NCI-H748 (cell line): ENCODE data around the gene PKP2.

Experiments used
- DNase-seq: peaks from one replicate; lab custom pipeline; 2025; ENCODE audit not compliant: unreplicated experiment; lab: John Stamatoyannopoulos, UW

PKP2 gene

DNA sequence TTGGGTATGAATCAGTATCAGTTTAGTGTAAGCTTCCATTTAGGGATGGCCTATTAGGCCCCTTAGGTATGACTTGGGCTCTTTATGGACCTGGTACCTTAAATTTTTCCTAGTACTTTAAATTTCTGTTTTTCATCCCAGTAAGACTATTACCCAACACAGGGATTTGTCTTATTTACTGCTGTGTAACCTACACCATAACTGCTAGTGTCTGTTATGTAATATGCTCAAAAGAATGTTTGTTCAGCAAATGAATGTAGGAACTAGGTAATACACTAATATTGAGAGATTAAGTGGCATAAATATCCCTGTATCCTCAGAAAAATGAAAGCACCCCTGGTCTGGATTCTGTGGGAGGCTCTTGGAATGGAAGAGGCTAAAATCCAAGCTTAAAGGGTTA is 77.2 kb downstream of the PKP2 start:
- DNase-seq: no peak

DNA sequence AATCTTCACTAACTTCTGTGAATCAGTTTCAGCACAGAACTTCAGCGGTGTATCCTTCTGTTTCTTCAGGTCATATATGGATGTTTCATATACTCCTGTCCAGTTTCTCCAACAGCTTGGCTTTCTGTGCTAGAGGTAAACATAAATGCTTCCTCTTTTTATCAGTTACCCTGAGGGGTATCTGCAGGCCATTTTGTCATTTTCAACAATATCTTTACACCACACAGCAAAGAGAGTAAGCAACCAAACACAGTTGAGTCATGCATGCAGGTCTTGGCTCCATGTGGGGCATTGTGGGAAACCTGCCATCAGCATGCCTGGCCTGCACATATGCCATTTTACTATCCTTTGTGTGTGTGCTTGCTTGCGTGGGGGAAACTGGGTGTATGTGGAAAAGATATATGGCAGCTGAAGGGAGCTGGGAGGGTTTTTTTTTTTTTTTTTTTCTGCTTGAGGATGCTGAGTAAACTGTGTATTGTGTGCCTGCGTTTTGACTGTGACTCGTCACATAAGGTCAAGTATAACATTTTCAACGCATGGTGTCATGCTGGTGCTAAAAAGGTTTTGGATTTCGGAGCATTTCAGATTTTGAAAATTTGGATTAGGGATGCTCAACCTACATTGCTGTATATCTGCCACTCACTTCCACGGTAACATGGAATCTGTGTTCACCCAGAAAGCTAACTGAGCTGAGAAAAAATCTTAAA is 84.7 kb downstream of the PKP2 start:
- DNase-seq: no peak

- DNase-seq: no peak
Observed at GRCh38 chr12:32809846-32810245, 86.7 kb downstream of the PKP2 start.

DNA sequence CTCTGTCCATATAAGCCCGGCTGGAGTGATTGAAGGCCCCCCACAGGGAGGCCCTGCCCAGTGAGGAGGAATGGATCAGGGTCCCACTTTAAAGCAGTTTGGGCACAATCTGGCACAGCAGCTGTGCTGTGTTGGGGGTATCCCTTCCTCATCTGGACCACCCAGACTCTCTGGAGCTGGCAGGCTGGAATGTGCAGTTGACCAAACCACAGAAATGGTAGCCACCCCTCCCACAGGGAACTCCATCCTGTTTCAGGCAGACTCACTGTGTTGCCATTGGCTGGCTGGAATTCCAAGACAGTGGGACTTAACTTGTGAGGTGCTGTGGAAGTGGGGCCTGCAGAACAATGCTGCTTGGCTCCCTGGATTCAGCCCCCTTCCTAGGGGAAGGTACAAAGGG is 87.4 kb downstream of the PKP2 start:
- DNase-seq: no peak

GRCh38 chr12:32804301-32804700 is 92.3 kb downstream of the PKP2 start:
- no peak for DNase-seq

GRCh38 chr12:32801269-32801980 is 95.2 kb downstream of the PKP2 start:
- DNase-seq: no peak

DNA sequence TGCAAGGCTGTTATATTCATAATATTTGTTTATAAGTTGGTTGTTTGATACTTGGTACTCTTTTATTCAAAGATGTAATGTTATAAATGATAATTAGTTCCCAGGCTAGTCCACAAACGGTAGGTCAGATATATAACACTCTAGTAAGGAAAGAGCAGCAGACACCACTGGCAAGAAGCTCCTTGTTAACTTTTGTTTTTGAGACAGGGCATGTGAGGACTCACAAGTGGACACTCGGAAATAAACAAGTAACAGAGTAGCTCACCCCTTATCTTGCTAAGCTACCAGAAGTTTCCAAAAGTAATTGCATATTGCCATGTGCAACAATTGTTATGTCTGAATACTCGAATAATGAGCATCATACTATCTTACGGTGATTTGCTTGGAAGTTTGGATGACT is 102.3 kb downstream of the PKP2 start:
- DNase-seq: no peak

GRCh38 chr12:32789916-32790315 is 106.7 kb downstream of the PKP2 start:
- DNase-seq: no peak

- no peak for DNase-seq
Observed at GRCh38 chr12:32789446-32789845, 107.1 kb downstream of the PKP2 start.

DNA sequence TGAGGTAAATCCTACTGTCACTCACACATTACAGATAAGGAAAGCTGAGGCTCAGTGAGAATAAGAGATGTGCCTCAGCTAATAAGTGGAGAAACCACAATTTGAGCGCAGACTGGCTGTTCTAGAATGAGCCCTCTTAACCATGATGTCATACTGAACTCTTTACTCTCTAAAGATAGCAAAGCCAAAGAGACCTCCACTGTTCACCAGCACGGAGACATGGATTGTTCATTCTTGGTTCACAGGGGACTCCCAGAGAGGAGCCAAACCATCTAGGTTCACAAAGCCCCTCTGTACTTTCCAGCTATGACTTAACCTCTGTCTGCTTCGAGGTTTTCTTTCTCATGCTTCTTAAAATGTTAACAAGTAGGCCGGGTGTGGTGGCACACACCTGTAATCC is 108.2 kb downstream of the PKP2 start:
- no peak for DNase-seq

DNA sequence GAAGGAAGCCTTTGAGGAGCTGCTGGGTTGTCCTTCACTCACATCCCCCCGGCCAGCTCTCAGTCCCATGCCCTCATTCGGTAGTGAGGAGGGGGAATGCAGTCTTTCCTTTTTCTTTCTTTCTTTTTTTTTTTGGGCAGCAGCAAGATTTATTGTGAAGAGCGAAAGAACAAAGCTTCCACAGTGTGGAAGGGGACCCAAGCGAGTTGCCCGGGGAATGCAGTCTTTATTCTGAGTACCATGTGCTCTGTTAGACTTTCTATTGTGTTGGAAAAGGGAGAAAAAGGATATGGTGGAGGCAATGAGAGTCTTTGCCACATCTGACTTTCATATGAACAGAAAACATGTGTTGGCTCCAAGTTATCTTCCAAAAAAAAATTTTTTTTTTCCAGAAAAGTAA is 111.0 kb downstream of the PKP2 start:
- DNase-seq: no peak

DNA sequence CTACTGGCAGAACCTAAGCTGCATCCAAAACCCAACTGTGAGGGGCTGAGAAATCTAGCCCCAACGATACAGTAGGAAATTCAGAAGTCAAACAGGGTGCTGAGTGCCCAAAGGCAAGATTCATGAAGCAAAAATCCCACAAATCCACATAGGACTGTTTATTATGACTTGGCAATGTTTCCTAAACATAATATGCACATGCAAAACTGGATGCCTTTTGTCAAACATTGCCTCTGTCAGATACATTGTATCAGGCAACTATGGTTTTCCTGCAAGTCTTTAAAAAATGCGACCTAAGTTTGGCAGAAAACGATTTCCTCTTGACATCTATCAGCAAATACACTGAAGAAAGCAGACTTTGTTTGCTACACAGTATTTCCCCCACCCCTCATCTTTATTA is 113.5 kb downstream of the PKP2 start:
- DNase-seq: no peak

GRCh38 chr12:32780071-32780470 is 116.5 kb downstream of the PKP2 start:
- DNase-seq: no peak

GRCh38 chr12:32777691-32778175 is 118.8 kb downstream of the PKP2 start:
- DNase-seq: no peak

GRCh38 chr12:32777159-32777558 is 119.4 kb downstream of the PKP2 start:
- no peak for DNase-seq

- no peak for DNase-seq
Observed at GRCh38 chr12:32776258-32776657, 120.3 kb downstream of the PKP2 start.

DNA sequence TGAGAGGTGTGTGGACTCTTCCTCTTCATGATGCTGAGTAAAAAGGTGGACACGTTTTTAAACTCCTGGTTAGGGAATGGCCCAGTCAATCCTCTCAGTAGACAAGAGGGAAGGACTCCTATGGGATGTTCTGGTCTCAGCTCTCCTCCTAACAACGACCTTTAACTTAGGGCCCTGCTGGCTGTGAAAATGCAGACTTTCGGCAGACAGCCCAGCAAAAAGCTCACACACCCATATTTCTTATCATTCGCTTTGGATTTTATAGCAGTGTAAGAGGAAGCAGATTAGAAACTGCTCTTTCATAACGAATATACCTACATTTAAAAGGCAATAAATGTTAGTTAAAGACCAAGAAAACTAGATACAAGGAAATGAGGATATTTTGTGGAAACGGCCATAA is 122.9 kb downstream of the PKP2 start:
- DNase-seq: no peak

- DNase-seq: no peak
Observed at GRCh38 chr12:32770141-32770540, 126.4 kb downstream of the PKP2 start.

DNA sequence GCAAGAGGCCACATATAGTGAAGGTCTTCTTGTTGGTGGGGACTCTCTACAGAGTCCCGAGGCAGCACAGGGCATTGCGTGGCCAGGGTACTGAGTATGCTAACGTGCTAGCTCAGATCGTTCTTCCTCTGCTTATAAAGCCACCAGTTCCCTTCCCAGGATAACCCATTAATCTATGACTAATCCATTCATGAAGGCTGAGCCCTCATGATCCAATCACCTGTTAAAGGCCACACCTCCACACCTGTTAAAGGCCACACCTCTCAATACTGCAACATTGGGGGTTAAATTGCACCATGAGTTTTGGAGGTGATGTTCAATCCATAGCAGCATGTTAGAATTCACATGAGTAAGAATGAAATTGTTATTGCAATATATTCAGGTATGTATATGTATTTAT is 128.1 kb downstream of the PKP2 start:
- no peak for DNase-seq

DNA sequence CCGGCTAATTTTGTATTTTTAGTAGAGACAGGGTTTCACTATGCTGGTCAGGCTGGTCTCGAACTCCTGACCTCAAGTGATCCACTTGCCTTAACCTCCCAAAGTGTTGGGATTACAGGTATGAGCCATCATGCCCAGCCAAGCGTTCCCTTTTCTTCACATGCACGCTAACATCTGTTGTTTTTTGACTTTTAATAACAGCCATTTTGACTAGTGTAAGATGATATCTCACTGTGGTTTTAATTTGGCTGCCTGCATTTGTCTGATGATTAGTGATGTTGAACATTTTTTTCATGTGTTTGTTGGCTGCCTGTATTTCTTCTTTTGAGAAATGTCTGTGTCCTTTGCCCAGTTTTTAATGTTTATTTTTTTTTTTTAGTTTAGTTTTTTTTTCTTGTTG is 130.7 kb downstream of the PKP2 start:
- peak; percentile 19 for DNase-seq

GRCh38 chr12:32761716-32762115 is 134.9 kb downstream of the PKP2 start:
- DNase-seq: no peak

DNA sequence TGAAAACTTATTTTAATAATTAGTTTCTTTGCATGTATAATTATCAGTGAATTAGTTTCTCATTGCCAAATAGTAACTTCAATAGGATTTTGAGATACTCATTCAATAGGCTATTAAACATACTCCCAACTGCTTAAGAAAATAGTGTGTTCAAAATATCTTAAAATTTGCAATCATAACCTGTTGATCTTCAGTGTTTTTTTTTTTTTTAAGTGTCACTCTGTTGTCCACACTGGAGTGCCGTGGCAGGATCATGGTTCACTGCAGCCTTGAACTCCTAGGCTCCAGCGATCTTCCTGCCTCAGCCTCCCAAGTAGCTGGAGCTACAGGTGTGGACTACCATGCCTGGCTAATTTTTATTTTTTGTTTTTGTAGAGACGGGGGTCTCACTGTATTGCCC is 139.4 kb downstream of the PKP2 start:
- no peak for DNase-seq
